Endothelial cell of umbilical vein (primary cell): Measurements from ENCODE around the gene SLC24A3. TPM values are rescaled to one million over a fixed set of nuclear protein-coding genes. Genes with fewer than 3 reads are reported as not detected.

Source experiments
- BruUV-seq: library from RNA; stranded (reverse); fragments of 400-500 nt; replicated peaks from 2 replicates; lab custom pipeline; 2021; lab: Mats Ljungman, UMichigan
- CTCF ChIA-PET: fragments of 300-600, 350-600 bp; sonication (Branson Sonifier 250); formaldehyde crosslinking; loops from one replicate; lab custom pipeline; 2021; ENCODE audit warnings: antibody characterized with exemption, inconsistent platforms; lab: Charles Lee
- POLR2A ChIA-PET: fragments of 300-600, 350-600 bp; sonication (Branson Sonifier 250); formaldehyde crosslinking; loops from one replicate; lab custom pipeline; 2021; ENCODE audit warnings: antibody characterized with exemption, inconsistent platforms; lab: Charles Lee
- DNase-seq: peaks from one replicate; pipeline ENCODE4 v3.0.0-alpha.2; 2011; ENCODE audit warnings: low read depth, low spot score
- FAIRE-seq: peaks from 2 replicates; lab custom pipeline; 2011; peaks lifted over from hg19 to GRCh38; lab: Jason Lieb, UNC
- H2AFZ ChIP-seq: 2 replicates; pipeline ENCODE4 v1.6.0; 2012; ENCODE audit warnings: low read depth, low read length, control low read depth, inconsistent platforms
- H3K27ac ChIP-seq: 2 replicates; pipeline ENCODE4 v1.5.1; 2011; ENCODE audit warnings: low read depth, mild to moderate bottlenecking, control low read depth, low read length, moderate library complexity; ENCODE audit not compliant: insufficient read depth
- H3K27me3 ChIP-seq, 2 experiments: 2 replicates each; pipeline versions ENCODE4 v1.6.0 to v1.6.1; 2011; ENCODE audit warnings: low read length in 2 of 2, mixed read lengths in 1 of 2; ENCODE audit not compliant: control insufficient read depth in 2 of 2, insufficient read depth in 2 of 2
- H3K36me3 ChIP-seq, 2 experiments: 2 replicates in 1 of 2; 3 replicates in 1 of 2; pipeline ENCODE4 v1.5.1; 2011; ENCODE audit warnings: low read length in 2 of 2, mild to moderate bottlenecking in 1 of 2, moderate library complexity in 1 of 2; ENCODE audit not compliant: control insufficient read depth in 2 of 2, insufficient read depth in 2 of 2; ENCODE audit errors: extremely low read depth in 1 of 2
- H3K4me1 ChIP-seq: 3 replicates; pipeline ENCODE4 v1.5.1; 2011; ENCODE audit warnings: mild to moderate bottlenecking, low read length; ENCODE audit not compliant: control insufficient read depth, insufficient read depth; ENCODE audit errors: extremely low read depth
- H3K4me2 ChIP-seq: 2 replicates; pipeline ENCODE4 v1.6.1; 2011; ENCODE audit warnings: low read length, control low read depth, mixed read lengths; ENCODE audit not compliant: insufficient read depth
- H3K4me3 ChIP-seq, 3 experiments: fragments of 200-600 bp in 1 of 3; sonication (generic), shearing (Covaris generic) in 1 of 3; replicated peaks in 1 of 3; 2 replicates each; pipeline ENCODE4 v1.5.1; 2011 to 2016; ENCODE audit warnings: control low read depth in 3 of 3, low read length in 3 of 3, mild to moderate bottlenecking in 2 of 3, inconsistent platforms in 1 of 3, low read depth in 1 of 3, moderate library complexity in 1 of 3; ENCODE audit not compliant: insufficient read depth in 1 of 3
- H3K79me2 ChIP-seq: 2 replicates; pipeline ENCODE4 v1.6.0; 2012; ENCODE audit warnings: low read length, inconsistent platforms; ENCODE audit not compliant: control insufficient read depth, insufficient read depth
- H3K9ac ChIP-seq: replicated peaks from 2 replicates; pipeline ENCODE3; 2011; ENCODE audit warnings: low read length, control low read depth; ENCODE audit not compliant: insufficient read depth; ENCODE audit errors: extremely low read depth
- H3K9me1 ChIP-seq: replicated peaks from 3 replicates; pipeline ENCODE4 v1.6.0; 2011; ENCODE audit warnings: mild to moderate bottlenecking, low read length; ENCODE audit not compliant: control insufficient read depth, insufficient read depth; ENCODE audit errors: extremely low read depth
- H3K9me3 ChIP-seq: replicated peaks from 2 replicates; pipeline ENCODE4 v1.5.1; 2012; ENCODE audit warnings: low read length, inconsistent platforms; ENCODE audit not compliant: control insufficient read depth, insufficient read depth
- H4K20me1 ChIP-seq: replicated peaks from 2 replicates; pipeline ENCODE3; 2011; ENCODE audit warnings: mild to moderate bottlenecking, low read length; ENCODE audit not compliant: control insufficient read depth, insufficient read depth; ENCODE audit errors: extremely low read depth
- EZH2 ChIP-seq: IDR thresholded peaks from 2 replicates; pipeline ENCODE4 v1.6.1; 2012; ENCODE audit warnings: borderline replicate concordance, low read depth, mild to moderate bottlenecking, moderate library complexity, low read length, inconsistent platforms; ENCODE audit not compliant: severe bottlenecking
- FOS ChIP-seq: IDR thresholded peaks from 2 replicates; pipeline ENCODE4 v1.6.1; 2011; ENCODE audit warnings: mild to moderate bottlenecking, low read length, moderate library complexity, borderline replicate concordance; ENCODE audit not compliant: insufficient read depth
- GATA2 ChIP-seq: IDR thresholded peaks from 2 replicates; pipeline ENCODE4 v1.7.0; 2011; ENCODE audit warnings: low read depth, mild to moderate bottlenecking, moderate library complexity, mixed read lengths, low read length; ENCODE audit not compliant: insufficient read length, insufficient read depth
- JUN ChIP-seq: IDR thresholded peaks from 2 replicates; pipeline ENCODE4 v1.6.1; 2011; ENCODE audit warnings: borderline replicate concordance, low read depth; ENCODE audit not compliant: insufficient read length, insufficient read depth
- MYC ChIP-seq: IDR thresholded peaks from one replicate; pipeline ENCODE4 v1.6.1; 2011; ENCODE audit warnings: mild to moderate bottlenecking, low read depth, low read length
- POLR2A ChIP-seq: IDR thresholded peaks from 2 replicates; pipeline ENCODE4 v1.6.1; 2012; ENCODE audit warnings: low read depth, mild to moderate bottlenecking, control low read depth, low read length
- POLR2AphosphoS5 ChIP-seq: IDR thresholded peaks from 2 replicates; pipeline ENCODE4 v1.6.1; 2012; ENCODE audit warnings: low read depth, mild to moderate bottlenecking, control low read depth, low read length, moderate library complexity; ENCODE audit not compliant: insufficient read depth
- dilution Hi-C: fragments of 300-500 bp; cut with MboI; formaldehyde crosslinking; loops from one replicate; pipeline ENCODE4 v1.15.0; 2019; ENCODE audit warnings: low sequenced_read_pairs; ENCODE audit not compliant: extremely low pct_ligation_motif_present
- intact Hi-C: fragments of 100-400 bp; cut with micrococcal nuclease; formaldehyde crosslinking; loops from one replicate; pipeline ENCODE4 v1.10.0; 2022
- polyA plus RNA-seq, 4 experiments: library from polyadenylated mRNA; depleted of rRNA in 3 of 4; stranded (reverse) in 3 of 4; unstranded in 1 of 4; fragments of >200 nt; gene quantifications; 2 replicates each; pipeline versions ENCODE4 v1.2.1 to v1.2.3, GENCODE V29; 2011 to 2012; ENCODE audit warnings: missing spikeins in 1 of 4
- total RNA-seq: library from RNA; stranded (reverse); gene quantifications from 2 replicates; pipeline ENCODE4 v1.2.3, GENCODE V29; 2021
- TF ChIP-seq, protein P1 (sequence below), 2 donors: IDR thresholded peaks; 1 replicate in 1 of 2; 2 replicates in 1 of 2; pipeline ENCODE4 v1.5.1; 2011; ENCODE audit warnings: low read length in 2 of 2, mild to moderate bottlenecking in 2 of 2, moderate library complexity in 2 of 2, control low read depth in 1 of 2, inconsistent platforms in 1 of 2, low read depth in 1 of 2; ENCODE audit not compliant: insufficient read depth in 1 of 2; ENCODE audit errors: extremely low read depth in 1 of 2
- TF ChIP-seq, protein P2 (sequence below): IDR thresholded peaks from 2 replicates; pipeline ENCODE4 v1.6.1; 2011; ENCODE audit not compliant: insufficient read depth, insufficient read length

Gene SLC24A3
- total and polyA plus RNA-seq, 2 donors (not counting 3 experiments of a cell fraction or from before 2014, with no cell fraction given), result not detected

GRCh38 chr20:19412254-19412653 is 199.8 kb downstream of the SLC24A3 start:
- DNase-seq, result no peak
- Histone ChIP-seq H4K20me1 (no peaks in the 10 kb centered on the region), H3K9ac (no peak overlapping the region), H3K4me3 (no peak overlapping the region), H3K27ac (no peak overlapping the region), H3K9me3 (no peaks in the 10 kb centered on the region), H3K36me3 (no peaks in the 10 kb centered on the region), H2AFZ (no peak overlapping the region), H3K4me1 (no peaks in the 10 kb centered on the region), H3K9me1 (no peaks in the 10 kb centered on the region), H3K27me3 (no peaks in the 10 kb centered on the region), H3K79me2 (no peaks in the 10 kb centered on the region), H3K4me2 (no peak overlapping the region)
- ChIA-PET CTCF (no interaction called here), POLR2A (no interaction called here)
- no TSS peak for BruUV-seq
- intact Hi-C loops (no loop called here), dilution Hi-C loops (no loop called here)
- no peak for FAIRE-seq
- TF ChIP-seq FOS (no peak), POLR2A (no peak), MYC (no peak), JUN (no peak), POLR2AphosphoS5 (no peak), EZH2 (no peak), GATA2 (no peak)
- TF ChIP-seq, protein P1, sequence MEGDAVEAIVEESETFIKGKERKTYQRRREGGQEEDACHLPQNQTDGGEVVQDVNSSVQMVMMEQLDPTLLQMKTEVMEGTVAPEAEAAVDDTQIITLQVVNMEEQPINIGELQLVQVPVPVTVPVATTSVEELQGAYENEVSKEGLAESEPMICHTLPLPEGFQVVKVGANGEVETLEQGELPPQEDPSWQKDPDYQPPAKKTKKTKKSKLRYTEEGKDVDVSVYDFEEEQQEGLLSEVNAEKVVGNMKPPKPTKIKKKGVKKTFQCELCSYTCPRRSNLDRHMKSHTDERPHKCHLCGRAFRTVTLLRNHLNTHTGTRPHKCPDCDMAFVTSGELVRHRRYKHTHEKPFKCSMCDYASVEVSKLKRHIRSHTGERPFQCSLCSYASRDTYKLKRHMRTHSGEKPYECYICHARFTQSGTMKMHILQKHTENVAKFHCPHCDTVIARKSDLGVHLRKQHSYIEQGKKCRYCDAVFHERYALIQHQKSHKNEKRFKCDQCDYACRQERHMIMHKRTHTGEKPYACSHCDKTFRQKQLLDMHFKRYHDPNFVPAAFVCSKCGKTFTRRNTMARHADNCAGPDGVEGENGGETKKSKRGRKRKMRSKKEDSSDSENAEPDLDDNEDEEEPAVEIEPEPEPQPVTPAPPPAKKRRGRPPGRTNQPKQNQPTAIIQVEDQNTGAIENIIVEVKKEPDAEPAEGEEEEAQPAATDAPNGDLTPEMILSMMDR (IDR thresholded peaks at IDR 0.05; ENCODE audit: extremely low read depth in 1 of 2, insufficient read depth in 1 of 2, low read depth in 1 of 2, low read length in 2 of 2), result no peak
- TF ChIP-seq, protein P2, sequence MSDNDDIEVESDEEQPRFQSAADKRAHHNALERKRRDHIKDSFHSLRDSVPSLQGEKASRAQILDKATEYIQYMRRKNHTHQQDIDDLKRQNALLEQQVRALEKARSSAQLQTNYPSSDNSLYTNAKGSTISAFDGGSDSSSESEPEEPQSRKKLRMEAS, result no peak
